Measurements from ENCODE around the gene CD55. TPM values are rescaled to one million over a fixed set of nuclear protein-coding genes. Genes with fewer than 3 reads are reported as not detected.
A peak's percentile ranks its signal among the peaks of the same experiment; 100 is the strongest.

The CD55 gene
- total and polyA plus RNA-seq, 2 of the 13 experiments (the other 11 are each of a cell fraction or from before 2014, with no cell fraction given) = 6.0 to 56.0 TPM

- FAIRE-seq = no peak
- Histone ChIP-seq H3K79me2 (ENCODE audit: insufficient read depth, low read length) (no peaks in the 10 kb centered on the region), H3K9me3 (ENCODE audit: low read length) (no peaks in the 10 kb centered on the region), H4K20me1 (ENCODE audit: insufficient read depth, low read length) (no peaks in the 10 kb centered on the region), H3K27me3 (ENCODE audit: control insufficient read depth in 1 of 2, insufficient read depth in 2 of 2, low read length in 2 of 2) (no peaks in the 10 kb centered on the region), H3K4me1 (ENCODE audit: insufficient read depth, low read length) (peaks cover 16% of the 10 kb centered on the region), H3K4me3 (replicated peaks in 1 of 3; ENCODE audit: insufficient read depth in 1 of 3, low read depth in 2 of 3, low read length in 3 of 3) (no peak overlapping the region), H3K4me2 (ENCODE audit: low read depth, low read length) (no peak overlapping the region), H3K9ac (ENCODE audit: insufficient read depth, low read depth, low read length) (no peak overlapping the region), H3K27ac (ENCODE audit: extremely low read length, insufficient read depth, low read length) (no peak overlapping the region), H2AFZ (ENCODE audit: low read length) (no peak overlapping the region), H3K36me3 (replicated peaks in 1 of 2; ENCODE audit: control insufficient read depth in 1 of 2, insufficient read depth in 2 of 2, low read length in 2 of 2) (peaks cover 0 to 2% of the 10 kb centered on the region in 2 experiments; a peak in 1 of 5 replicates)
- no peak for DNase-seq (ENCODE audit: low spot score)
- TF ChIP-seq PHF5A (CRISPR knock-in tag; IDR thresholded peaks at IDR 0.05; ENCODE audit: low read depth, unreplicated experiment) = no peak
- intact Hi-C loops (cut with micrococcal nuclease; ENCODE audit: unreplicated experiment) (no loop called here), in situ Hi-C loops (cut with HindIII; ENCODE audit: extremely low pct_ligation_motif_present, low pct_unique_long_range_greater_than_20kb) (no loop called here)
- no peak for ATAC-seq
- 85% methylated on average over 1 of the region's 1 CpG for WGBS (ENCODE audit: low lambda C conversion rate)
- ChIA-PET CTCF (ENCODE audit: low intra/inter-chr PET ratio, low total read pairs) (no interaction called here), POLR2A (no interaction called here)
- no TSS peak for BruUV-seq (replicated peaks)
Measured at GRCh38 chr1:207342332-207342731, 20.9 kb downstream of the CD55 start.

- TF ChIP-seq KMT2A (CRISPR knock-in tag; IDR thresholded peaks at IDR 0.05) (no peak), SOX13 (IDR thresholded peaks at IDR 0.05) (no peak), SOX13 (CRISPR knock-in tag; conservative IDR thresholded peaks at IDR 0.05 in 1 of 2, IDR thresholded peaks at IDR 0.05 in 1 of 2) (peak in 1 of 2 experiments; percentile 63; a peak in 2 of 4 replicates), ZFP82 (CRISPR knock-in tag; IDR thresholded peaks at IDR 0.05; ENCODE audit: borderline replicate concordance) (no peak), MXD4 (CRISPR knock-in tag; IDR thresholded peaks at IDR 0.05) (no peak), SNAPC4 (CRISPR knock-in tag; IDR thresholded peaks at IDR 0.05) (no peak), SOX5 (CRISPR knock-in tag; IDR thresholded peaks at IDR 0.05; ENCODE audit: borderline replicate concordance) (peak; percentile 47; the same call in 1 of the 2 replicates)
- ChIA-PET POLR2A (no interaction called here), CTCF (ENCODE audit: low intra/inter-chr PET ratio, low total read pairs) (no interaction called here)
- no peak overlapping the region for H3K4me2 ChIP-seq (ENCODE audit: low read depth, low read length)
- no peak overlapping the region for H3K27ac ChIP-seq (ENCODE audit: extremely low read length, insufficient read depth, low read length)
- peak; percentile 49 for DNase-seq (ENCODE audit: low spot score)
- H3K27me3 ChIP-seq (ENCODE audit: control insufficient read depth in 1 of 2, insufficient read depth in 2 of 2, low read length in 2 of 2) = no peaks in the 10 kb centered on the region
- no peak overlapping the region for H3K9ac ChIP-seq (ENCODE audit: insufficient read depth, low read depth, low read length)
- H3K36me3 ChIP-seq (replicated peaks in 1 of 2; ENCODE audit: control insufficient read depth in 1 of 2, insufficient read depth in 2 of 2, low read length in 2 of 2) = peaks cover 2 to 4% of the 10 kb centered on the region in 2 experiments; a peak in 1 of 5 replicates
- FAIRE-seq = no peak
- H3K9me3 ChIP-seq (ENCODE audit: low read length) = no peaks in the 10 kb centered on the region
- H2AFZ ChIP-seq (ENCODE audit: low read length) = no peak overlapping the region
- H3K4me3 ChIP-seq (replicated peaks in 1 of 3; ENCODE audit: insufficient read depth in 1 of 3, low read depth in 2 of 3, low read length in 3 of 3) = no peak overlapping the region
- ATAC-seq = no peak
- H4K20me1 ChIP-seq (ENCODE audit: insufficient read depth, low read length) = no peaks in the 10 kb centered on the region
- no peaks in the 10 kb centered on the region for H3K79me2 ChIP-seq (ENCODE audit: insufficient read depth, low read length)
- in situ Hi-C loops (cut with HindIII; ENCODE audit: extremely low pct_ligation_motif_present, low pct_unique_long_range_greater_than_20kb) (no loop called here), intact Hi-C loops (cut with micrococcal nuclease; ENCODE audit: unreplicated experiment) (no loop called here)
- no TSS peak for BruUV-seq (replicated peaks)
- peaks cover 13% of the 10 kb centered on the region for H3K4me1 ChIP-seq (ENCODE audit: insufficient read depth, low read length)
Measured at GRCh38 chr1:207343675-207344074, 22.2 kb downstream of the CD55 start.
